HG03060 (cell line): ENCODE results near the gene TNRC6B.

Experiments used
- ATAC-seq: cut with Tn5 transposase; IDR thresholded peaks from one replicate; pipeline ENCODE4 v1.9.1; 2021; ENCODE audit warnings: low read depth, moderate number of reproducible peaks; ENCODE audit not compliant: unreplicated experiment

TNRC6B gene

GRCh38 chr22:40238425-40239344 is 61.0 kb downstream of the TNRC6B start:
- no peak for ATAC-seq

- no peak for ATAC-seq
Observed at GRCh38 chr22:40239345-40239683, 61.6 kb downstream of the TNRC6B start.

GRCh38 chr22:40240160-40240559 is 62.4 kb downstream of the TNRC6B start:
- ATAC-seq: no peak

- no peak for ATAC-seq
Observed at GRCh38 chr22:40240686-40241085, 63.0 kb downstream of the TNRC6B start.

GRCh38 chr22:40241200-40241763 is 63.6 kb downstream of the TNRC6B start:
- ATAC-seq: no peak

- ATAC-seq: no peak
Observed at GRCh38 chr22:40243891-40244290, 66.2 kb downstream of the TNRC6B start.

GRCh38 chr22:40244586-40244985 is 66.9 kb downstream of the TNRC6B start:
- no peak for ATAC-seq

GRCh38 chr22:40247976-40248375 is 70.3 kb downstream of the TNRC6B start:
- ATAC-seq: no peak

- no peak for ATAC-seq
Observed at GRCh38 chr22:40249286-40249685, 71.6 kb downstream of the TNRC6B start.

GRCh38 chr22:40250608-40251007 is 72.9 kb downstream of the TNRC6B start:
- ATAC-seq: no peak

GRCh38 chr22:40251106-40251505 is 73.4 kb downstream of the TNRC6B start:
- ATAC-seq: no peak

- no peak for ATAC-seq
Observed at GRCh38 chr22:40252146-40252545, 74.4 kb downstream of the TNRC6B start.

- no peak for ATAC-seq
Observed at GRCh38 chr22:40256516-40256915, 78.8 kb downstream of the TNRC6B start.

- ATAC-seq: no peak
Observed at GRCh38 chr22:40258017-40258416, 80.3 kb downstream of the TNRC6B start.

GRCh38 chr22:40258501-40258915 is 80.8 kb downstream of the TNRC6B start:
- no peak for ATAC-seq

GRCh38 chr22:40261783-40262182 is 84.1 kb downstream of the TNRC6B start:
- no peak for ATAC-seq

GRCh38 chr22:40263191-40263590 is 85.5 kb downstream of the TNRC6B start:
- ATAC-seq: no peak

- ATAC-seq: no peak
Observed at GRCh38 chr22:40265783-40266182, 88.1 kb downstream of the TNRC6B start.

- no peak for ATAC-seq
Observed at GRCh38 chr22:40270031-40270430, 92.3 kb downstream of the TNRC6B start.

GRCh38 chr22:40270748-40271373 is 93.1 kb downstream of the TNRC6B start:
- no peak for ATAC-seq

GRCh38 chr22:40271440-40271839 is 93.7 kb downstream of the TNRC6B start:
- ATAC-seq: no peak

GRCh38 chr22:40273319-40273718 is 95.6 kb downstream of the TNRC6B start:
- no peak for ATAC-seq
